NCI-H748 treated with DMSO at 0.1 percent for 48 hours (cell line): ENCODE data around the gene ADAMTS2.

ENCODE experiments used
- DNase-seq: peaks from one replicate; lab custom pipeline; 2025; lab: John Stamatoyannopoulos, UW

ADAMTS2 gene

GRCh38 chr5:179311091-179311470 is 34.2 kb downstream of the ADAMTS2 start:
- no peak for DNase-seq

DNA sequence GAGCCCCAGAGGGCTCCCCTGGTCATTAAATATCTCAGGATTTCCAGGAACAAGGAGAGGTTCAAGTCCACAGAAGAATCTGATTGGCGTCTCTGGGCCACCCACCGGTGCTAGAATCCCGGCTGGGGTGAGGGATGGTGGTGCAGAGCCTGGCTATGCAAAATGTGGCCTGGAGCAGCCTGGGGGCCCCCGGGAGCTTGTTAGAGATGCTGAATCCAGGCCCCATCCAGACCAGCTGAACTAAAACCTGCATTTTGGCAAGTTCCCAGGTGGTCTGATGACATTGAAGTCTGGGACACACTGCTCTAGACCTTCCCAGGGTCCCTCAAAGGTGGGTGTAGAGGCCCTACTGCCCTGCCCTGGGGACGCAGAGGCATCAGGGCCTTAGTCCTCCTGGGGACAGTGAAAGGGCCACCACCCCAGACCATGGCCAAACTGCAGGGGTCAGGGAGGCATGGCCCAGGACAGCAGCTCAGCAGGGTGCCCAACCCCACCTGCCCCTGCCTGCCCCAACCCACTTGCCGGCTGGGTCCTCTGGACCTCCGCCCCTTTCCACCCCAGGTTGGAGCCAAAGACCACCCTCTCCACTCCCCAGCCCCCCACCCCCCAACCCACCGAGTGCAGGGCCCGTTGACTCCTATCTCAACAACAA is 34.7 kb downstream of the ADAMTS2 start:
- no peak for DNase-seq

DNA sequence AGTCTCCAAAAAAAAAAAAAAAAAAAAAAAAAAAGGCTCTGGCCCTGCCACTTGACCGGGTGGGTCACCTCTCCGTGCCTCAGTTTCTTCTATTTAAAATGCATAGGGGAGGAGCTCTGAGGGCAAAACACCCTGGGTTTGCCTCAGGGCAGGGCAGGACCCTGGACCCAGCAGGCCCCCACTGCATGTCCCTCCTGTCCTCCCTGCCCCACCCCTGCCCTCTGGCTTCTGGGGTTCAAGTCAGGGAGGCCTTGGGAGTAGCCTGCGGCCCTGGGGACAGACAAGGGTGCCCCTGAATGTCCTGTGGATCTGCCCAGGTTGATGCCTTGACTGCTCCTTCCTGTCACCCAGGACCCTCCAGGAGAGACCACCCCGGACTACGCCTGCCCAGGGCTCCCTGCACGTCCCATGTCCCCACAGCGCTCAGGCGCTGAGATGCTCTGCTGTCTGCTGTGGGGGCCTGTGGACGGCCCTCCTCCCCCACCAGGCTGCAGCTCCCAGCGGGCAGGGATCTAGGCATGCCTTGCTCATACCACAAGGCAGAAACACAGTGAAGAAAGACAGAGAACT is 35.4 kb downstream of the ADAMTS2 start:
- DNase-seq: no peak

GRCh38 chr5:179309383-179309670 is 35.9 kb downstream of the ADAMTS2 start:
- no peak for DNase-seq

GRCh38 chr5:179308563-179309382 is 36.5 kb downstream of the ADAMTS2 start:
- no peak for DNase-seq

DNA sequence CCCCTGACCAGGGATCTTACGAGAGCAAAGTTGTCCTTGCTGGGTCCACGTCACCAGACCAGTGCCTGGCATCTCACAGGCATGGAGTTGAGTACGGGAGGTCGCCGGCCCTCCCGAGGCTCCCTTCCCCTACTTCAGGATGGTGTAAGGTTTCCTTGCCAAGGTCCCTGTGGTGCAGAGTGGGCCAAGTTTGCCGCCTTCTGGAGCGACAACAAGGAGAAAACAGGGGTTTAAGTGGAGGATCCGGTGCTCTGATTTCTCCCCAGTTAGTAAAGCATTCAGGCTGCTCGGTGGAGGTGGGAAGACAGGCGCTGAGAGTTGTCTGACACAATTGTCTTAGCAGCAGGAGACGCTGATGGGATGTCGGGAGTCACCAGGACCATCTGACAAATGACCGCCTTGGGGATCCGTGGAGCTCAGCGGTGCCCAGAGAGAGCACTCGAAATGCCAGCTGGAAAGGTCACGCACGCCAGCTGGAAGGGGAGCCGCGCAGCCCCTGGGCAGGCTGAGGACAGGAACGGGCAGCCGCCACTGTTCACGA is 37.3 kb downstream of the ADAMTS2 start:
- no peak for DNase-seq

GRCh38 chr5:179307013-179307800 is 38.1 kb downstream of the ADAMTS2 start:
- no peak for DNase-seq

DNA sequence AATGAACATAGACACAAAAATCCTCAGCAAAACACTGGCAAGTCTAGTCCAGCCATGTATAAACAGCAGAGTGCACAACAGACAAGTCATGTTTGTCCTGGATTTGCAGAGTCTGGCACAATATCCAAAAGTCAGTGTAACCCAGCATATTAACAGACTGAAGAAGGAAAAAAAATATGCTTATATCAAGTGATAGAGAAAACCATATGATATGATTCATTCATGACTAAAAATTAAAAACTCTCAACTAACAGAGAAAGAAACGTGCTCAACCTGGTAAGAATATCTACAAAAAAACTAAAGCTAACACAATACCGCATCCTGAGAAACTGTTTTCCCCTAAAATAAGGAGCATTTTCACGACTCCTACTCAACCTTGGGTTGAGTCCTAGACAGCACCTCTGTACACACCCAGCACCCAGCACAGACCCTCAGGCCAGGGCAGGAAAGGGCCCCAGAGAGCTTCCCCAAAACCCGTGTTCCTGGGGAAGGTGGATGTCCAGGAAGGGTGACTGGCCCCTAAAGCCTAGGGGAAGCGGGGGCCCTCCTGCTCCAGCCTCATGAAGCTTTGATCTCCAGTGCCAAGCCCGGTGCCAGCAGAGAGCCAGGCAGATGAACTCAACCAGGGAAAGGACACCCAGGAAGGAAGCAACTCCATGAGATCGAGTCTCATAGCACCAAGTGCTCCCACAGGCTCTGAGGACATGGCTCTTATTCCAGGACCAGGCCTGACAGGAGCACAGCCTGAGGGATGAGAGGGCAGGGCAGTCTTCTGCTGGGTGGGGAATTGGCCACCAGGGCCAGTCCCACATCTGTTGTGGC is 38.9 kb downstream of the ADAMTS2 start:
- no peak for DNase-seq

DNA sequence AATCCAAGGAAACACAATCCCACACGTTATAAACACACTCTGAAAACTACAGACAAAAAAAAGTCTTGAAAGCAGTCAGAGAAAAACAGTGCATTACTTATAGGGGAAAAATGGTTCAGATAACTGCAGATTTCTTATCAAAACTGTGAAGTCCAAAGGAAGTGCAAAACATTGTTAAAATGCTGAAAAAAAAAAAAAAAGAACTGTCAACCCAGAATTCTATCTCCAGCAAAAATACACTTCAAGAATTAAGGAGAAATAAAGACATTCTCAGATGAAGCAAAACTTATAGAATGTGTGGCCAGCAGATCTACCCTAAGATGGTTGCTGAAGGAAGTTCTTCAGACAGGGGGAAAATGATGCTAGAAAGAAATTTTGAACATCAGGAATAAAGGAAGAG is 40.4 kb downstream of the ADAMTS2 start:
- DNase-seq: no peak

- no peak for DNase-seq
These were observed 40.8 kb downstream of the ADAMTS2 start for GRCh38 chr5:179304466-179304865.

DNA sequence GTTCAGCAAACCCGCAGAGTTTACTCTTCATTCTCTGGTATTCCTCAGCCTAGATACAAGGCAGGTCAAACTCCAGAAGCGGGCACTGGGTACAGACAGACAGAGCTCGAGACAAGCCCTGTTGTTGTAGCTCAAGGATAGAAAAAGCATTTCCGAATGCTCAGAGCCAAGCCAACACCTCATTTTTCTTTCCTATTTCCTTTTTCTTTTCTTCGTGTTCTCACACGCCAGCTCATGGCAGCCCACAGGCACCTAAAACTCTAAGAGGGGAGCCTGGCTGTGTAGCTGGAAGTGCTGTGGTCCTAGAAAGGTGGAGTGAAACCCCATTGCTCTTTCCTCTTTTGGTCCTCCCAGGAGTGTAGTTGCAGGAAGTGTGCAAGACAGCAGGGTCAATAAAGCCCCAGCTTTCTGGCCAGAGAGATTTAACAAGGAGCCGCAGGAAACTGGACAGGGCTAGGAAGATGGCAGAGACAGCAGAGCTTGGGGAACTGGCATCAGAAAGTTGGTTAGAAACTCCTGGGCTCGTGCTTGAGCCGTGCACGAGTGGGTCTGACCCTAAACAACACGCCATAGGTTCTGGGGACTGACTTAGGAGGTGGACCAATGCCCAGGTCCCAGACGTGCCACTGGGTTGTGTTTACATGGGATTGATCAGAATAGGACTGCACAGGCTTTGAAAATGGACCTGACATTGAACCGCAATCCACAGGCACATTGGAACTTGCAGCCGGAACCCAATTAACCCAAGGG is 41.6 kb downstream of the ADAMTS2 start:
- DNase-seq: no peak

- no peak for DNase-seq
These were observed 42.6 kb downstream of the ADAMTS2 start for GRCh38 chr5:179302499-179303185.

GRCh38 chr5:179301796-179302195 is 43.5 kb downstream of the ADAMTS2 start:
- DNase-seq: no peak

DNA sequence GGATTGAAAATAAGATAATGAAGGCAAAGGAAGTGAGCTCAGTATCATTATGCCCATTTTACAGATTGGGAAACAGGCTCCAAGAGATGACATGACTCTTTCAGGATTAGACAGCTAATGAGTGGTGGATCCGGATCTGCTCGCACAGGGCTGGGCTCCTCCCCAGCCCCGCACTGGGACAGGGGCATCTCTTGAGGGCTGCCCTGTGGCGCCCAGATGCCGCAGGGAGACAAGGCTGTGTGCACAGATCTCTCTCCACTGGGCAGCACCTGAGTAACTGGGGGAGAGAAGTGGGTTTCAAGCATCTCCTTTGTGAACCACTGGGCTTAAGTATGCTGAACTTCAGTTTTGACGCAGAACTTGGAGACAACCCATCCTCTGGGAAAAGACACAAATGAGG is 43.9 kb downstream of the ADAMTS2 start:
- no peak for DNase-seq

- no peak for DNase-seq
These were observed 44.6 kb downstream of the ADAMTS2 start for GRCh38 chr5:179300581-179301180.

- no peak for DNase-seq
These were observed 46.9 kb downstream of the ADAMTS2 start for GRCh38 chr5:179298181-179298993.

DNA sequence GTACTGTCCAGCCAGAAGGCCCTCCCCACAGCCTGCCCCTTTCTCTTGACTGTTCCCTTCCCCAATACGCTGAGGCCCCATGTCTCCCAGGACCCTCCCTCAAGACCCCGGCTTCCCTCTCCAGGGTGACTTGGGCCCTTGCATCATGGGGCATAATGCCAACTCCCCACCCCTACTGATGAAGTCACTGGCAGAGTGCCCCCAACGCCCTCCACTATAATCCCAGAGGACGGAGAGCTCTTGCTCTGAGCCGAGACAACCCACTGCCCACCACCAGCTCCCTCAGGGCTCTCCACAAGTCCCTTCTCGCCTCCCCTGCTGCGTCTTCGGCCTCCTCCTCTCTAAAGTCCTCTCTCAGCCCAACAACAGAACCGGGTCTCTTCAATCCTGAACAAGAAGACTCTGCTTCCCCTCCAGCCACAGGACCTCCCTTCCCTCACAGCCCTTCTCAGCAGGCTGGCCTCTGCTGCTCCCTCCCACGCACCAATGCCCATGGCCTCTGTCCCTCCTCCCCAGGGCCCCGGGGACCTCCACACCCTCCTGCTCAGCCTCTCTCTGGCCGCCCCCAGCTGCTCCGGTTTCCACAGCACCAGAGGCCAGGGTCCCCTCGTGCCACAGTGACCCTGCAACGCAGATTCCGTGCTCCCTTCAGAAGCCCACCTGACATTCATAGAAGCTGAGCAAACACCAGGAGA is 47.6 kb downstream of the ADAMTS2 start:
- no peak for DNase-seq

DNA sequence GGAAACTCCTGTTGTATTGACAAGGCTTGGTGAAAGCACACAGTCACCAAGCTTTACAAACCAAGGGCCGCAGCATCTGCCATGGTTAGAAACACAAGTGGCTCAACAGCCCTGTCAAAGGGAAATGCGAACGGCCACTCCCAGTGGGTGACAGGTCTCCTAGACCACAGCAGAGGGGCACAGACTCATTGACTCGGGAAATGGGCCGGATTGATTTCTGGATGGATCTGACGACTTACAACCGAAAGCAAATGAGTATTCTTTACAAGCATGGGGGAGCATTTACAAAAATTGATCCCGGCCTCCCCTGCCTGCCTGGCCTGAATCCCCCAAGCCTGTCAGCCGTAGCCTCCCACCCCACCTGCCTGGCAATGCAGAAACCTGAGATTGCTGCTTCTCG is 48.2 kb downstream of the ADAMTS2 start:
- DNase-seq: no peak
